Psoas muscle (tissue), 8 donors: ENCODE data around the gene SPEM3. TPM values are rescaled to one million over a fixed set of nuclear protein-coding genes. Genes with fewer than 3 reads are reported as not detected.

ENCODE experiments used
- ATAC-seq, 4 donors: fragments of 200-7000 bp; cut with Tn5 transposase; one replicate each; pipeline ENCODE4 v1.9.1; 2020; ENCODE audit warnings: moderate library complexity in 3 of 4, mild to moderate bottlenecking in 2 of 4
- DNase-seq, 2 donors: peaks; one replicate each; pipeline ENCODE4 v3.0.0-alpha.2; 2020
- H3K27ac ChIP-seq: fragments of 200-600 bp; one replicate; pipeline ENCODE4 v1.8.0; 2022
- H3K27me3 ChIP-seq, 3 donors: fragments of 200-600 bp in 1 of 3; one replicate each; pipeline versions ENCODE4 v1.6.1 to v1.8.0; 2013 to 2022; ENCODE audit warnings: low read length in 2 of 3, mild to moderate bottlenecking in 2 of 3, moderate library complexity in 1 of 3; ENCODE audit not compliant: insufficient read depth in 3 of 3
- H3K36me3 ChIP-seq, 2 donors: fragments of 200-600 bp in 1 of 2; one replicate each; pipeline versions ENCODE4 v1.6.1 to v1.8.0; 2013 to 2022; ENCODE audit warnings: low read depth in 1 of 2, mild to moderate bottlenecking in 1 of 2, moderate library complexity in 1 of 2; ENCODE audit not compliant: insufficient read depth in 1 of 2
- H3K4me1 ChIP-seq: fragments of 200-600 bp; one replicate; pipeline ENCODE4 v1.8.0; 2022
- H3K4me3 ChIP-seq: fragments of 200-600 bp; one replicate; pipeline ENCODE4 v1.8.0; 2022; ENCODE audit warnings: mild to moderate bottlenecking
- H3K9me3 ChIP-seq: fragments of 200-600 bp; one replicate; pipeline ENCODE4 v1.8.0; 2022
- CTCF ChIP-seq: fragments of 200-600 bp; IDR thresholded peaks from one replicate; pipeline ENCODE4 v1.8.0; 2022; ENCODE audit warnings: antibody characterized with exemption
- WGBS, 3 donors: extraction: QIAGEN DNeasy Blood & Tissue Kit; methylation state at CpG; one replicate each; pipeline versions ENCODE4 v1.1.6 to v1.1.7; 2013; 5-methylcytosine and 5-hydroxymethylcytosine counted together
- intact Hi-C, 2 donors: fragments of 100-400 bp; cut with DNase I; formaldehyde crosslinking; loops; one replicate each; pipeline versions ENCODE4 v1.11.0 to v1.14.2; 2022
- polyA plus RNA-seq, 3 donors: library from polyadenylated mRNA; stranded (reverse); fragments of 200-250 nt; gene quantifications; one replicate each; pipeline ENCODE4 v1.2.3, GENCODE V29; 2013
- total RNA-seq, 4 donors: library from RNA; stranded (reverse); fragmentation: NEBNext Ultra II Directional in 2 of 4; extraction: Animal tissue kit (Norgen Biotek cat#: 25700) in 2 of 4; gene quantifications; one replicate each; pipeline versions ENCODE4 v1.2.1 to v1.2.4, GENCODE V29; 2021 to 2023
- donor health status: healthy with polysubstance abuse.
- donor health status: DM: no; HTN: no; CAD: no; lungs with moderate emphysema.
- donor health status: Bipolar disorder and iron deficiency.
- donor health status: healthy.
- donor health status: DM: yes; HTN: yes; CAD: no.
- donor health status: DM: no; HTN: no; CAD: no.
- donor health status: DM: no; HTN: no; CAD: no.
- donor health status: DM: yes; HTN: yes; CAD: no.

SPEM3 gene
- total and polyA plus RNA-seq, 7 donors, result 0.01 TPM; not detected in 6

- Histone ChIP-seq H3K27ac (peak overlapping the region; percentile 100), H3K4me1 (peaks cover 38% of the 10 kb centered on the region), H3K27me3 (no peaks in the 10 kb centered on the region), H3K36me3 (no peaks in the 10 kb centered on the region), H3K4me3 (peak overlapping the region; percentile 72), H3K9me3 (no peaks in the 10 kb centered on the region)
- DNase-seq (peak; percentile 52 to 70), ATAC-seq (peak in 2 of 4 donors; percentile 4)
- 10 to 11% (median 11%) methylated on average over 47 to 49 of the region's 49 CpGs for WGBS, 3 donors
- no peak for TF ChIP-seq CTCF
- intact Hi-C loops, result loop anchor here (2.0 to 10.0 kb wide), 4 partner anchors 31 to 249 kb away; partner anchors contain the start of genes KCTD11 (in 1 of the 2), SENP3 (in 1 of the 2), TMEM256 (in 1 of the 2) and TP53 (in 1 of the 2)
These were observed 7.3 kb downstream of the SPEM3 start for GRCh38 chr17:7435676-7436555.

DNA sequence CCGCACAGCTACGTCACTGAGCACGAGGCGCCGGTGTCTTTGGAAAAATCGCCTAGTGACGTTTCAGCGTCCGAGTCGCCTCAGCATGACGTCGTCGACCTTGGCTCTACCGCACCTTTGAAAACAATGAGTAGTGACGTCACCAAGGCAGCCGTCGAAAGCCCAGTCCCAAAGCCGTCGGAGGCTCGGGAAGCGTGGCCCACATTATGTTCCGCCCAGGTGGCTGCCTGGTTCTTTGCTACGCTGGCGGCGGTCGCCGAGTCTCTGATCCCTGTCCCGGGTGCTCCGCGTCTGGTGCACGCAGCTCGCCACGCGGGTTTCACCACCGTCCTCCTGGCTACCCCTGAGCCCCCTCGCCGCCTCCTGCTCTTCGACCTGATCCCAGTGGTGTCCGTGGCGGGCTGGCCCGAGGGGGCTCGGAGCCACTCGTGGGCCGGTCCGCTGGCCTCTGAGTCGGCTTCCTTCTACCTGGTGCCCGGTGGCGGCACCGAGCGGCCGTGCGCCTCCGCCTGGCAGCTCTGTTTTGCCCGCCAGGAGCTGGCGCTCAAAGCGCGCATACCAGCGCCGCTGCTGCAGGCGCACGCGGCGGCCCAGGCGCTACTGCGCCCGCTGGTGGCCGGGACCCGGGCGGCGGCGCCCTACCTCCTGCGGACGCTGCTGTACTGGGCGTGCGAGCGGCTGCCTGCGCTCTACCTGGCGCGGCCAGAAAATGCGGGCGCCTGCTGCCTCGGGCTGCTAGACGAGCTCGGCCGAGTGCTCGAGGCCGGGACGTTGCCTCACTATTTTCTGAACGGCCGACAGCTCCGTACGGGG, 8.1 kb downstream of the SPEM3 start:
- peak overlapping the region; percentile 72 for H3K4me3 ChIP-seq
- no peaks in the 10 kb centered on the region for H3K27me3 ChIP-seq
- intact Hi-C loops, result loop anchor here (5.0 to 10.0 kb wide), 3 partner anchors 84 to 248 kb away; partner anchors contain the start of genes KCTD11 (in 1 of the 2), SENP3 (in 1 of the 2), TP53 (in 1 of the 2) and WRAP53 (in 1 of the 2)
- peak overlapping the region; percentile 100 for H3K27ac ChIP-seq
- no peaks in the 10 kb centered on the region for H3K9me3 ChIP-seq
- peaks cover 44% of the 10 kb centered on the region for H3K4me1 ChIP-seq
- whole genome bisulfite sequencing, 3 donors, result 3 to 4% (median 3%) methylated on average over 84 to 92 of the region's 92 CpGs
- TF ChIP-seq CTCF, result peak; percentile 88
- ATAC-seq (peak; percentile 70 to 79 (median 78)), DNase-seq (peak; percentile 83 to 91)
- H3K36me3 ChIP-seq, result no peaks in the 10 kb centered on the region

- H3K36me3 ChIP-seq, result no peaks in the 10 kb centered on the region
- H3K27ac ChIP-seq, result peak overlapping the region; percentile 100
- intact Hi-C loops, result loop anchor here (5.0 to 10.0 kb wide), 3 partner anchors 85 to 247 kb away; partner anchors contain the start of genes KCTD11 (in 1 of the 2), SENP3 (in 1 of the 2), TP53 (in 1 of the 2) and WRAP53 (in 1 of the 2)
- DNase-seq (no peak), ATAC-seq (peak in 1 of 4 donors; percentile 0)
- 23 to 35% (median 32%) methylated on average over 19 to 31 of the region's 31 CpGs for WGBS, 3 donors
- no peaks in the 10 kb centered on the region for H3K9me3 ChIP-seq
- H3K4me3 ChIP-seq, result peak overlapping the region; percentile 72
- TF ChIP-seq CTCF, result no peak
- H3K4me1 ChIP-seq, result peaks cover 44% of the 10 kb centered on the region
- no peaks in the 10 kb centered on the region for H3K27me3 ChIP-seq
These were observed 8.8 kb downstream of the SPEM3 start for GRCh38 chr17:7437369-7437863.

GRCh38 chr17:7437950-7438614, 9.4 kb downstream of the SPEM3 start:
- H3K4me1 ChIP-seq, result peaks cover 44% of the 10 kb centered on the region
- intact Hi-C loops, result loop anchor here (2.0 to 10.0 kb wide), 6 partner anchors 43 to 247 kb away; partner anchors contain the start of genes KCTD11 (in 2 of the 2), SENP3 (in 2 of the 2), SLC35G6 (in 1 of the 2) and TP53 (in 1 of the 2)
- no peaks in the 10 kb centered on the region for H3K36me3 ChIP-seq
- H3K4me3 ChIP-seq, result peak overlapping the region; percentile 72
- DNase-seq (peak; percentile 76 to 85), ATAC-seq (peak in 1 of 4 donors; percentile 6)
- WGBS, 3 donors, result 29 to 39% (median 29%) methylated on average over 47 to 48 of the region's 48 CpGs
- TF ChIP-seq CTCF, result no peak
- no peaks in the 10 kb centered on the region for H3K9me3 ChIP-seq
- H3K27ac ChIP-seq, result peak overlapping the region; percentile 100
- no peaks in the 10 kb centered on the region for H3K27me3 ChIP-seq
